Measurements from ENCODE around the gene ERO1B. TPM values are rescaled to one million over a fixed set of nuclear protein-coding genes. Genes with fewer than 3 reads are reported as not detected.

The ERO1B gene
- 1.6 and 3.5 TPM in 2 replicates for total RNA-seq

GRCh38 chr1:236281654-236282424, at the start of gene ERO1B:
Gene ERO1B (minus strand): TSS chr1:236281958. CDS start chr1:236281783, 175 bp downstream.

Other genes starting within 250 kb of the ERO1B start
- 5.6 and 6.3 TPM in 2 replicates for gene NID1, start 216.9 kb downstream of the ERO1B start, total RNA-seq
- 14.5 and 22.8 TPM in 2 replicates for gene GPR137B, start 139.4 kb downstream of the ERO1B start, total RNA-seq
- gene EDARADD, start 112.3 kb upstream of the ERO1B start, total RNA-seq, result 6.8 and 13.3 TPM in 2 replicates
- 43.5 and 45.2 TPM in 2 replicates for gene LGALS8, start 242.0 kb upstream of the ERO1B start, total RNA-seq